Hepatocyte (in vitro differentiated cells): ENCODE results near the gene FYTTD1.

ENCODE experiments used
- EZH2 ChIP-seq: fragments of 200-600 bp; sonication (generic); IDR thresholded peaks from 2 replicates; pipeline ENCODE4 v1.6.1; 2016; ENCODE audit warnings: antibody characterized with exemption, mild to moderate bottlenecking, borderline replicate concordance
- EZH2phosphoT487 ChIP-seq: fragments of 200-600 bp; sonication (generic); IDR thresholded peaks from one replicate; pipeline ENCODE4 v1.6.1; 2018; ENCODE audit warnings: antibody characterized with exemption, mild to moderate bottlenecking, low read depth, moderate library complexity; ENCODE audit not compliant: unreplicated experiment, severe bottlenecking
- TF ChIP-seq, protein P1 (sequence below): fragments of 200-600 bp; sonication (generic); IDR thresholded peaks from 2 replicates; pipeline ENCODE4 v1.5.1; 2016; ENCODE audit warnings: antibody characterized with exemption, mild to moderate bottlenecking; ENCODE audit not compliant: poor library complexity

DNA sequence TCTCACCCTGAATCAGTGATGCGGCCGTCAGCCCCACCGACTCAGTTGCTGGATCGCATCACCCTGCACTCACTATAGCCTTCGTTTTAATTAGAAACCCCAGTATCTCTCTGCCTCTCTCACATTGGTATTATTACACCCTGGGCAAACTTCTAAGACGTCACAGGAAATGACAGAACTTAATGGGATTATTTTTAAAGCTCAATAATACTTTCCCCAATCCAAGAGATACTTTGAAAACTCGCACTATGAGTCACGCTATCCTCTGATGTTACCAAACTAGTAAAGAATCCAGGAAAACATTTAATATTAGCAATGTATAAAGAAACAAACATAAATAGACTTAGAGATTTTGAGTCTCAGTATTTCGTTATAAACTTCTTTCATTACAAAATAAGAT is 49.6 kb upstream of the FYTTD1 start:
- TF ChIP-seq, protein P1, sequence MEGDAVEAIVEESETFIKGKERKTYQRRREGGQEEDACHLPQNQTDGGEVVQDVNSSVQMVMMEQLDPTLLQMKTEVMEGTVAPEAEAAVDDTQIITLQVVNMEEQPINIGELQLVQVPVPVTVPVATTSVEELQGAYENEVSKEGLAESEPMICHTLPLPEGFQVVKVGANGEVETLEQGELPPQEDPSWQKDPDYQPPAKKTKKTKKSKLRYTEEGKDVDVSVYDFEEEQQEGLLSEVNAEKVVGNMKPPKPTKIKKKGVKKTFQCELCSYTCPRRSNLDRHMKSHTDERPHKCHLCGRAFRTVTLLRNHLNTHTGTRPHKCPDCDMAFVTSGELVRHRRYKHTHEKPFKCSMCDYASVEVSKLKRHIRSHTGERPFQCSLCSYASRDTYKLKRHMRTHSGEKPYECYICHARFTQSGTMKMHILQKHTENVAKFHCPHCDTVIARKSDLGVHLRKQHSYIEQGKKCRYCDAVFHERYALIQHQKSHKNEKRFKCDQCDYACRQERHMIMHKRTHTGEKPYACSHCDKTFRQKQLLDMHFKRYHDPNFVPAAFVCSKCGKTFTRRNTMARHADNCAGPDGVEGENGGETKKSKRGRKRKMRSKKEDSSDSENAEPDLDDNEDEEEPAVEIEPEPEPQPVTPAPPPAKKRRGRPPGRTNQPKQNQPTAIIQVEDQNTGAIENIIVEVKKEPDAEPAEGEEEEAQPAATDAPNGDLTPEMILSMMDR: no peak
- no peak for TF ChIP-seq EZH2
- TF ChIP-seq EZH2phosphoT487: no peak
